Liver (tissue), 9 donors: Measurements from ENCODE around the gene PTGR1. TPM values are rescaled to one million over a fixed set of nuclear protein-coding genes. Genes with fewer than 3 reads are reported as not detected.

ENCODE experiments used
- DNase-seq: peaks from one replicate; pipeline ENCODE4 v3.0.0-alpha.2; 2017; ENCODE audit warnings: low spot score
- H3K27ac ChIP-seq, 2 donors: one replicate each; pipeline ENCODE4 v1.7.0; 2013; ENCODE audit warnings: inconsistent platforms in 2 of 2, low read length in 2 of 2, control low read depth in 1 of 2, low read depth in 1 of 2, mild to moderate bottlenecking in 1 of 2
- H3K27me3 ChIP-seq, 4 donors: one replicate each; pipeline versions ENCODE4 v1.6.1 to v1.7.0; 2013; ENCODE audit warnings: low read length in 3 of 4, inconsistent platforms in 1 of 4, mild to moderate bottlenecking in 1 of 4, moderate library complexity in 1 of 4; ENCODE audit not compliant: control insufficient read depth in 4 of 4, insufficient read depth in 4 of 4
- H3K36me3 ChIP-seq, 4 donors: one replicate each; pipeline versions ENCODE4 v1.6.1 to v1.7.0; 2013; ENCODE audit warnings: low read length in 3 of 4, mild to moderate bottlenecking in 3 of 4, low read depth in 1 of 4, moderate library complexity in 1 of 4; ENCODE audit not compliant: control insufficient read depth in 4 of 4, insufficient read depth in 3 of 4
- H3K4me1 ChIP-seq, 4 donors: one replicate each; pipeline versions ENCODE4 v1.6.1 to v1.7.0; 2013; ENCODE audit warnings: low read length in 3 of 4, mild to moderate bottlenecking in 3 of 4, moderate library complexity in 1 of 4; ENCODE audit not compliant: control insufficient read depth in 4 of 4, insufficient read depth in 4 of 4
- H3K4me3 ChIP-seq, 3 donors: one replicate each; pipeline versions ENCODE4 v1.6.1 to v1.7.0; 2013; ENCODE audit warnings: low read length in 3 of 3, control low read depth in 1 of 3, low read depth in 1 of 3, mild to moderate bottlenecking in 1 of 3
- H3K9ac ChIP-seq, 2 donors: one replicate each; pipeline ENCODE4 v1.7.0; 2013; ENCODE audit warnings: low read length in 2 of 2, mild to moderate bottlenecking in 2 of 2, moderate library complexity in 2 of 2, control low read depth in 1 of 2, low read depth in 1 of 2
- H3K9me3 ChIP-seq, 4 donors: one replicate each; pipeline versions ENCODE4 v1.6.1 to v1.7.0; 2013; ENCODE audit warnings: low read length in 3 of 4; ENCODE audit not compliant: control insufficient read depth in 4 of 4
- EGR1 ChIP-seq, 2 donors: IDR thresholded peaks; 2 replicates each; pipeline ENCODE4 v1.6.1; 2016 to 2018; ENCODE audit warnings: antibody characterized with exemption in 2 of 2, low read depth in 2 of 2
- FOXA2 ChIP-seq: IDR thresholded peaks from 2 replicates; pipeline ENCODE4 v1.6.1; 2016; ENCODE audit warnings: antibody characterized with exemption
- GABPA ChIP-seq, 2 donors: IDR thresholded peaks in 1 of 2; conservative IDR thresholded peaks in 1 of 2; 2 replicates each; pipeline ENCODE4 v1.6.1; 2016; ENCODE audit warnings: antibody characterized with exemption in 2 of 2, mild to moderate bottlenecking in 1 of 2, moderate library complexity in 1 of 2
- HNF4A ChIP-seq, 2 donors: conservative IDR thresholded peaks; 2 replicates each; pipeline ENCODE4 v1.6.1; 2016; ENCODE audit warnings: antibody characterized with exemption in 2 of 2, mild to moderate bottlenecking in 2 of 2
- HNF4G ChIP-seq: IDR thresholded peaks from 2 replicates; pipeline ENCODE4 v1.6.1; 2016; ENCODE audit warnings: antibody characterized with exemption
- JUND ChIP-seq, 2 donors: IDR thresholded peaks; 2 replicates each; pipeline ENCODE4 v1.6.1; 2016; ENCODE audit warnings: antibody characterized with exemption in 2 of 2
- NR2F2 ChIP-seq: IDR thresholded peaks from 2 replicates; pipeline ENCODE4 v1.6.1; 2016; ENCODE audit warnings: antibody characterized with exemption
- RAD21 ChIP-seq, 2 donors: IDR thresholded peaks; 2 replicates each; pipeline ENCODE4 v1.6.1; 2016; ENCODE audit warnings: antibody characterized with exemption in 2 of 2, mild to moderate bottlenecking in 2 of 2
- SP1 ChIP-seq: IDR thresholded peaks from 2 replicates; pipeline ENCODE4 v1.6.1; 2018; ENCODE audit warnings: antibody characterized with exemption, mild to moderate bottlenecking
- TAF1 ChIP-seq: conservative IDR thresholded peaks from 2 replicates; pipeline ENCODE4 v1.6.1; 2016; ENCODE audit warnings: antibody characterized with exemption, mild to moderate bottlenecking
- YY1 ChIP-seq: IDR thresholded peaks from 2 replicates; pipeline ENCODE4 v1.6.1; 2016; ENCODE audit warnings: antibody characterized with exemption, mild to moderate bottlenecking
- WGBS: extraction: QIAGEN DNeasy Blood & Tissue Kit; methylation state at CpG from one replicate; pipeline ENCODE4 v1.1.7; 2013; 5-methylcytosine and 5-hydroxymethylcytosine counted together
- polyA plus RNA-seq, 2 donors: library from polyadenylated mRNA; stranded (reverse) in 1 of 2; unstranded in 1 of 2; fragments of 200-250 nt in 1 of 2; fragments of >200 nt in 1 of 2; fragmentation: Nextera tagmentation in 1 of 2; extraction: Ambion mirVana in 1 of 2; gene quantifications; one replicate each; pipeline versions ENCODE4 v1.2.1 to v1.2.3, GENCODE V29; 2013 to 2015
- total RNA-seq, 2 donors: library from RNA; depleted of rRNA; stranded (reverse); fragments of >200 nt; gene quantifications; one replicate each; pipeline ENCODE4 v1.2.3, GENCODE V29; 2014
- TF ChIP-seq, protein P1 (sequence below): IDR thresholded peaks from 2 replicates; pipeline ENCODE4 v1.6.1; 2016; ENCODE audit warnings: antibody characterized with exemption
- TF ChIP-seq, protein P2 (sequence below): IDR thresholded peaks from 2 replicates; pipeline ENCODE4 v1.6.1; 2016; ENCODE audit warnings: antibody characterized with exemption, mild to moderate bottlenecking
- TF ChIP-seq, protein P3 (sequence below): IDR thresholded peaks from 2 replicates; pipeline ENCODE4 v1.6.1; 2016; ENCODE audit warnings: antibody characterized with exemption
- donor health status: healthy.
- donor health status: healthy.
- donor health status: healthy.
- donor health status: healthy.
- donor health status: healthy.

PTGR1 gene
- total and polyA plus RNA-seq, 4 donors, result 53.1 to 784 (median 471) TPM

DNA sequence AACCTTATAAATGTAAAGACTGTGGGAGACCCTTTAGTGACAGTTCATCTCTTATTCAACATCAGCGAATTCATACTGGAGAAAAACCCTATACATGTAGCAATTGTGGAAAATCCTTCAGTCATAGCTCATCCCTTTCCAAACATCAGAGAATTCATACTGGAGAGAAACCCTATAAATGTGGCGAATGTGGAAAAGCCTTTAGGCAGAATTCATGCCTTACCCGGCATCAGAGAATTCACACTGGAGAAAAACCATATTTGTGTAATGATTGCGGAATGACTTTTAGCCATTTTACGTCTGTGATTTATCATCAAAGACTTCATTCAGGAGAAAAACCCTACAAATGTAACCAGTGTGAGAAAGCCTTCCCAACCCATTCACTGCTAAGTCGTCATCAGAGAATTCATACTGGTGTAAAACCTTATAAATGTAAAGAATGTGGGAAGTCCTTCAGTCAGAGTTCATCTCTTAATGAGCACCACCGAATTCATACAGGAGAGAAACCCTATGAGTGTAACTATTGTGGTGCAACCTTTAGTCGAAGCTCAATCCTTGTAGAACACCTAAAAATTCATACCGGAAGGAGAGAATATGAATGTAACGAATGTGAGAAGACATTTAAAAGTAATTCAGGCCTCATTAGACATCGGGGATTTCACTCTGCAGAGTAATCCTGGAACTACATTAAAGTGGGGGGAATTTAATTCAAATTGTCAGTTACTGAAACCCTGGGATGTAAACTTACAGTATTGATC lies 56.8 kb downstream of the PTGR1 start:
- TF ChIP-seq YY1, result no peak
- peaks cover 33 to 92% (median 55%) of the 10 kb centered on the region in 4 donors for H3K9me3 ChIP-seq
- H3K36me3 ChIP-seq, result peaks cover 0 to 5% (median under 1%) of the 10 kb centered on the region in 4 donors
- no peaks in the 10 kb centered on the region for H3K27me3 ChIP-seq
- DNase-seq, result no peak
- H3K9ac ChIP-seq, result no peak overlapping the region
- 95% methylated on average over 11 of the region's 11 CpGs for WGBS
- H3K4me3 ChIP-seq, result peak overlapping the region in 1 of 3 donors; percentile 41
- H3K4me1 ChIP-seq, result no peaks in the 10 kb centered on the region
- H3K27ac ChIP-seq, result no peak overlapping the region

DNA sequence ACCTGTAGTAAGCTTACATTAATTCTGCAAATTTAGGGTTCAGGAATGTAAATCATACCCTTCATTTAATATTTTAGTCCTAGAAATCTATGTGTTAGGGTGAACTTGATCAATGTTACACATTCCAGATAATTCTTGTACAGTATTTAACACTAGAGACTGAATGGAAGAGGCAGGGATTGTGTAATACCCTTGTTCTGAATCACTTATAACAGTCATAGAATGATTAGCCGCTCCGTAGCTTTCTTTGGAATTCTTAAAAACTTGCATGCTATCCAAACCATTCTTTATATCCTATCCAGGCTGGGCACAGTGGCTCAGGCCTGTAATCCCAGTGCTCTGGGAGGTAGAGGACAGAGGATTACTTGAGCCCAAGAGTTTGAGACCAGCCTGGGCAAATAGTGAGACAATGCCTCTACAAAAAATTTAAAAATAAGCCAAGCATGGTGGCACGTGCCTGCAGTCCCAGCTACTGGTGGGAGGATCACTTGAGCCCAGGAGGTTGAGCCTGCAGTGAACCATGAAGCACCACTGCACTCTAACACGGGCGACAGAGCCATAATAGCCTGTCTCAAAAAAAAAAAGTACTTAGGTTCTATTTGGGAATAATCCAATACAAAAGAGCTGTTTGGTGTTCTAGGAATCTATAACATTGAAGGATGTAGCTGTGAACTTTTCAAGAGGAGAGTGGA lies 66.2 kb downstream of the PTGR1 start:
- no peak for DNase-seq
- Histone ChIP-seq H3K9ac (no peak overlapping the region), H3K36me3 (peaks cover 0 to 6% (median 1%) of the 10 kb centered on the region in 4 donors), H3K4me1 (no peaks in the 10 kb centered on the region), H3K27me3 (no peaks in the 10 kb centered on the region), H3K4me3 (no peak overlapping the region), H3K9me3 (peaks cover 14 to 34% (median 20%) of the 10 kb centered on the region in 4 donors), H3K27ac (no peak overlapping the region)
- TF ChIP-seq EGR1 (IDR thresholded peaks at IDR 0.05; ENCODE audit: low read depth in 2 of 2) (no peak), JUND (IDR thresholded peaks at IDR 0.05) (no peak)
- 95% methylated on average over 5 of the region's 5 CpGs for WGBS

DNA sequence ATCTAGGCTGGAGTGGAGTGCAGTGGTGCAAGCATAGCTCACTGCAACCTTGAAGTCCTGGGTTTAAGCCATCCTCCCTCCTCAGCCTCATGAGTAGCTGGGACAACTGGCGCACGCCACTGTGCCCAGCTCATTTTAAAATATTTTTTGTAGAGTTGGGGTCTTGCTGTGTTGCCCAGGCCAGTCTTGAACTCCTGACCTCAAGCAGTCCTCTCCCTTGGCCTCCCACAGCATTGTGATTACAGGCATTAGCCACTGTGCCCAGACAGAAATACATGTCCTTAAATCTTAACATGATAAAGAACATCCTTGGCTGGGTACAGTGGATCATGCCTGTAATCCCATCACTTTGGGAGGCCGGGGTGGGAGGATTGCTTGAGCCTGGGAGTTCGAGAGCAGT lies 67.7 kb downstream of the PTGR1 start:
- WGBS, result 98% methylated on average over 4 of the region's 4 CpGs
- peaks cover 8 to 20% (median 12%) of the 10 kb centered on the region in 4 donors for H3K9me3 ChIP-seq

DNA sequence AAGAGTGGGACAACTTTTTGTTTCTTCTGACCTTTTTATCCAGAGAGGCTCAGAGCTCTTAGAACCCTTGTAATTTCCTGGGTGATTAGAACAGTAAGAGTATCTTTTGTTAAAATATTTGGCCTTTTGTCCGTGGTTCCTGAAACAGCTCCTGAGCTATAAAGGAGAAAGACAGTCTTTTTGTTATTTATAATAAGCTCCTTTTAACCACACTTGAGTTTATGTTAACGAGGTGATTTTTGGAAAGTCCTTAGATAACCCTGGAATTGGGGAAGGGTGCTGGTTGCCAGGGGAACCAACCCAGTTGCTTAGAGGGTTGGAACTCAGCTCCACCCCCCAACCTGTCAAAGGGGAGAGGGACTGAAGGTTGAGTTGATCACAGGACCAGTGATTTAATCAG lies 69.7 kb downstream of the PTGR1 start:
- Histone ChIP-seq H3K27ac (no peak overlapping the region), H3K9me3 (peaks cover 3 to 24% (median 8%) of the 10 kb centered on the region in 4 donors), H3K27me3 (no peaks in the 10 kb centered on the region), H3K4me3 (no peak overlapping the region), H3K9ac (no peak overlapping the region), H3K4me1 (peaks cover 3 to 13% (median 9%) of the 10 kb centered on the region in 4 donors), H3K36me3 (peaks cover 0 to 2% (median 0%) of the 10 kb centered on the region in 4 donors)
- TF ChIP-seq, protein P1, sequence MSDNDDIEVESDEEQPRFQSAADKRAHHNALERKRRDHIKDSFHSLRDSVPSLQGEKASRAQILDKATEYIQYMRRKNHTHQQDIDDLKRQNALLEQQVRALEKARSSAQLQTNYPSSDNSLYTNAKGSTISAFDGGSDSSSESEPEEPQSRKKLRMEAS, result no peak
- TF ChIP-seq YY1 (no peak), FOXA2 (no peak)
- TF ChIP-seq, protein P2, sequence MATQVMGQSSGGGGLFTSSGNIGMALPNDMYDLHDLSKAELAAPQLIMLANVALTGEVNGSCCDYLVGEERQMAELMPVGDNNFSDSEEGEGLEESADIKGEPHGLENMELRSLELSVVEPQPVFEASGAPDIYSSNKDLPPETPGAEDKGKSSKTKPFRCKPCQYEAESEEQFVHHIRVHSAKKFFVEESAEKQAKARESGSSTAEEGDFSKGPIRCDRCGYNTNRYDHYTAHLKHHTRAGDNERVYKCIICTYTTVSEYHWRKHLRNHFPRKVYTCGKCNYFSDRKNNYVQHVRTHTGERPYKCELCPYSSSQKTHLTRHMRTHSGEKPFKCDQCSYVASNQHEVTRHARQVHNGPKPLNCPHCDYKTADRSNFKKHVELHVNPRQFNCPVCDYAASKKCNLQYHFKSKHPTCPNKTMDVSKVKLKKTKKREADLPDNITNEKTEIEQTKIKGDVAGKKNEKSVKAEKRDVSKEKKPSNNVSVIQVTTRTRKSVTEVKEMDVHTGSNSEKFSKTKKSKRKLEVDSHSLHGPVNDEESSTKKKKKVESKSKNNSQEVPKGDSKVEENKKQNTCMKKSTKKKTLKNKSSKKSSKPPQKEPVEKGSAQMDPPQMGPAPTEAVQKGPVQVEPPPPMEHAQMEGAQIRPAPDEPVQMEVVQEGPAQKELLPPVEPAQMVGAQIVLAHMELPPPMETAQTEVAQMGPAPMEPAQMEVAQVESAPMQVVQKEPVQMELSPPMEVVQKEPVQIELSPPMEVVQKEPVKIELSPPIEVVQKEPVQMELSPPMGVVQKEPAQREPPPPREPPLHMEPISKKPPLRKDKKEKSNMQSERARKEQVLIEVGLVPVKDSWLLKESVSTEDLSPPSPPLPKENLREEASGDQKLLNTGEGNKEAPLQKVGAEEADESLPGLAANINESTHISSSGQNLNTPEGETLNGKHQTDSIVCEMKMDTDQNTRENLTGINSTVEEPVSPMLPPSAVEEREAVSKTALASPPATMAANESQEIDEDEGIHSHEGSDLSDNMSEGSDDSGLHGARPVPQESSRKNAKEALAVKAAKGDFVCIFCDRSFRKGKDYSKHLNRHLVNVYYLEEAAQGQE, result no peak
- DNase-seq, result no peak
- 37% methylated on average over 2 of the region's 2 CpGs for WGBS

More for the DNA sequence above, 67.7 kb downstream of the PTGR1 start:
- H3K27me3 ChIP-seq, result no peaks in the 10 kb centered on the region
- H3K36me3 ChIP-seq, result peaks cover 0 to 2% (median 0%) of the 10 kb centered on the region in 4 donors
- no peak for TF ChIP-seq RAD21 (IDR thresholded peaks at IDR 0.05)
- no peak for TF ChIP-seq JUND (IDR thresholded peaks at IDR 0.05)
- TF ChIP-seq, protein P3, sequence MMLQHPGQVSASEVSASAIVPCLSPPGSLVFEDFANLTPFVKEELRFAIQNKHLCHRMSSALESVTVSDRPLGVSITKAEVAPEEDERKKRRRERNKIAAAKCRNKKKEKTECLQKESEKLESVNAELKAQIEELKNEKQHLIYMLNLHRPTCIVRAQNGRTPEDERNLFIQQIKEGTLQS, result no peak
- TF ChIP-seq NR2F2, result no peak
- no peak for TF ChIP-seq SP1
- TF ChIP-seq TAF1, result no peak
- no peak for TF ChIP-seq GABPA (IDR thresholded peaks at IDR 0.05 in 1 of 2, conservative IDR thresholded peaks at IDR 0.05 in 1 of 2)
- no peak for TF ChIP-seq YY1
- TF ChIP-seq HNF4A (conservative IDR thresholded peaks at IDR 0.05), result no peak
- TF ChIP-seq HNF4G, result no peak
- TF ChIP-seq, protein P1, result no peak
- TF ChIP-seq FOXA2, result no peak
- no peak for DNase-seq
- H3K27ac ChIP-seq, result no peak overlapping the region
- no peaks in the 10 kb centered on the region for H3K4me1 ChIP-seq
- no peak overlapping the region for H3K9ac ChIP-seq
- no peak overlapping the region for H3K4me3 ChIP-seq
